GM18505 (cell line): Measurements from ENCODE around the gene NOC2L.

ENCODE experiments used
- ATAC-seq: cut with Tn5 transposase; IDR thresholded peaks from one replicate; pipeline ENCODE4 v1.9.1; 2021; ENCODE audit not compliant: unreplicated experiment
- POLR2A ChIP-seq: IDR thresholded peaks from 4 replicates; pipeline ENCODE4 v1.6.1; 2011; ENCODE audit warnings: borderline replicate concordance; ENCODE audit not compliant: insufficient read depth, insufficient read length; ENCODE audit errors: extremely low read depth

Gene NOC2L

DNA sequence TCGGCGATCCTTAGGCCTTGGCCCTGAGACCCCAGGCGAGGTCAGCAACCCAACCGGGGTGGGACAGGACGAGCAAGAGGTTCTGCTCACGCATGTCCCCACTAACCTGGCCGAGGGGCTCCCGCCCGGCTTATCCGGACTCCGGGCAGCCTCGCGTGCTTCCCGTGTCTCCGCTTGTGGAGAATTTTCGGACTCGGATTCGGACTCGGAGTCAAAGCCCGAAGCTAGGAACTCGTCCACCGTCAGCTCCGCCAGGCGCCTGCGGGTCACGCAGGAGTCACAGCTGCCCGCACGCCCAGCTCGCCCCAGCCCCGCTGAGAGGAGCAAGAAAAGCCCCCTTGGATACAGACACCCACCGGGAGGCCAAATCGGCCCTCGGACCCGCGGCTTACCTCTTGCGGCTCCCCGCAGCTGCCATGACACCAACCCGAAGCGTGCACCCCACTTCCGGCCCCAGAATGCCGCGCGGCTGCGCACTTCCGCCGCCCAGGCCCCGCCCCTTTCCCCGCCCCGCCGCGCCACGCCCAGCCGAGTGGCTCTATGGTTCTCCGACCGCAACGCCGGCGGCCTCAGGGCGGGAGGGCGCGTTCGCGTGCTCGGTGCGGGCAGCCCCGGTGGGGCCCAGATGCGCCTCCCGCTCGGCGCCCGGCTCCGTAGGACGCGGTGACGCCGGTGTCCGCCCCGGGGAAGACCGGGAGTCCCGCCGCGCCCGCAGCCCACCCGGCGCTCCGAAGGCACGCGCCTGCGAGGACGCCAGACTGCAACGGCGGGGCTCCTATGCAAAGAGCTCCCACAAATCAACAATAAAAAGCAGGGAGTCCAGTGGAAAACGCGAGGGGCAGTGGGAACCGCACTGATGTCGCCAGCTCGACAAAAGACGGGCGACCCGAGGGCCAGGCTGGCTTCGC is at the start of gene NOC2L:
Gene NOC2L (minus strand): TSS at position 434 of the 908 bp plus-strand sequence. CDS start 16 bp downstream, at position 418.
- peak; percentile 72 for ATAC-seq
- TF ChIP-seq POLR2A, result peak; percentile 79

DNA sequence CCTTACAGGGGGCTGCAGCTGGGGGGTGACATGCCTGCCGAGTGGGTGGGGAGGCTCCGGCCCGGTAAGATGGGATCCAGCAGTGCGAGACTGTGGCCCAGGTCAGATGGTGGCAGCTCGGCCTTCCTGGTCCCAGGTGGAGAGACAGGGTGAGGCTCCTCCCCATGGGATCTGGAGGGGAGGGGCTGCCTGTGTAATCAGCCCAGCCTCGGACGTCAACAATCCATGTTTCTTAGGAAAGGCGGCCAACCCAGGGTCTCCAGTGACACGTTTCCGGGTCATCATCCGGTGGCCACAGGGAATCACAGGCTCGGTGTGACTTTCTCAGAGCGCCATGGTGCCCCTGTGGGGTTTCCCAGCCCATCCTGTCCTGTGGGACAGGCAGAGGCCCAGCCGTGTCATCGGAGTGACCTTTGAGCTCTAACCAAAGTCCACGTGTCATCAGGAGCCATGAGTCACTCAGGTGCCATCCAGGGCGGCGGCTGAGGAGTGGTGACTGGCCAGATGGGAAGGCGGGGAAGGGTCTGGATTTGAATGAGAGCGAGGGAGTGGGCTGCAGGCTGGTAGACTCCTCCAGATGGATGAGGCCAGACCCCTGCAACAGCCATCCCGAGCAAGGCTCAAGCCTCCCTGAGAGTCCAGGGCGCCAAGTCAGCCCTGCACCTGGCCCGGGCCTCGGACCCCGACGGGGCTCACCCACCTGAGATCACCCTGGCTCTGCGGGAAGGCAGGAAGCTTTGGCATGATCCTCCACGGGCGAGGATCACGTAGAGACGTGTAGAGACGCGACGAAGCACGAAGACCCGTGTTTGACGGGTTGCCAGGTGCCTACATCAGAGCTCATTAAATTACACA is 47.5 kb upstream of the NOC2L start:
- no peak for ATAC-seq
- no peak for TF ChIP-seq POLR2A

DNA sequence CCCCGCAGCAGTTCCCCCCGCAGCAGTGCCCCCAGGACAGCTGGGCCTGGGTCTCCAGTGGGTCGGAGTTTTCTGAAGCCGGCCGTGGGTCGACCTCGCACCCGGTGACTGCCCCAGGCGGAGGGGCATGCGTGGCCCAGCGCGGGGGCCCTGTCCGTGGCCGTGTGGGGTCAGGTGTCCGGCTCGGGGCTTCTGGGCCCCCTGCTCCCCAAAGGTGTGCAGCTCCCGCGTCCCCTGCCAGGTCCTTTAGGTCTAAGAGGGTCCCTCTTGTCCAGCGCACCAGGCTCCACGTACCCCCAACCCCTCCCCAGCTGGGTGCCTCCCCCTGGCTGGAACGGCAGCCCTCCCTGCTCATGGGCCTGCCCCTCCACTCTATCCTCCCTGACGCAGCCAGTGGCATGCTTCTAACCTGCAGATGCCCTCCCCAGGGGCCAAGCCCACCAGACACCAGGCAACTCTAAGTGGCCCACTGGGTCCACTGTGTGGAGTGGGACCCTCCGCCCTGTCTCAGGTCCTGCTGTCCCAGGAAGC is 46.8 kb upstream of the NOC2L start:
- no peak for ATAC-seq
- no peak for TF ChIP-seq POLR2A

GRCh38 chr1:1004780-1005697 is 46.0 kb upstream of the NOC2L start:
- ATAC-seq, result no peak

DNA sequence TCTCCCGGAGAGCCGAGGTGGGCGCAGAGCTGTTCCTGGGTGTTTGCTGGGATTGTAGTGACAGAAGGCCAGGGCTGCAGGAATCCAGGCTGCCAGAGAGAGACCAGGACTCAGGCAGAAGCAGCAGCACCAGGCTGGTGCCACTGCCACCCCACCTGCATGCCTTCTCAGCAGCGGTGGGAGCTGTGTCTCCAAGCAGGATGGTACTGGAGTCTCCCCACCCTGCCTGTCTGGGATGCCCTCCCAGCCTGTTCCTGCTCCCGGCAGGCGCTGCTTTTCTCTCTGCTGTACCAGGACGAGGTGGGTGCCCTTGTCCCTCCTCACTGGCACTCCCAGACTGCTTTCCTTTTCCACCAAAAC is 45.3 kb upstream of the NOC2L start:
- TF ChIP-seq POLR2A, result no peak
- ATAC-seq, result no peak

More at GRCh38 chr1:1004780-1005697, 46.0 kb upstream of the NOC2L start:
- no peak for TF ChIP-seq POLR2A

GRCh38 chr1:1003618-1004419 is 44.8 kb upstream of the NOC2L start:
- ATAC-seq, result no peak
- TF ChIP-seq POLR2A, result no peak

DNA sequence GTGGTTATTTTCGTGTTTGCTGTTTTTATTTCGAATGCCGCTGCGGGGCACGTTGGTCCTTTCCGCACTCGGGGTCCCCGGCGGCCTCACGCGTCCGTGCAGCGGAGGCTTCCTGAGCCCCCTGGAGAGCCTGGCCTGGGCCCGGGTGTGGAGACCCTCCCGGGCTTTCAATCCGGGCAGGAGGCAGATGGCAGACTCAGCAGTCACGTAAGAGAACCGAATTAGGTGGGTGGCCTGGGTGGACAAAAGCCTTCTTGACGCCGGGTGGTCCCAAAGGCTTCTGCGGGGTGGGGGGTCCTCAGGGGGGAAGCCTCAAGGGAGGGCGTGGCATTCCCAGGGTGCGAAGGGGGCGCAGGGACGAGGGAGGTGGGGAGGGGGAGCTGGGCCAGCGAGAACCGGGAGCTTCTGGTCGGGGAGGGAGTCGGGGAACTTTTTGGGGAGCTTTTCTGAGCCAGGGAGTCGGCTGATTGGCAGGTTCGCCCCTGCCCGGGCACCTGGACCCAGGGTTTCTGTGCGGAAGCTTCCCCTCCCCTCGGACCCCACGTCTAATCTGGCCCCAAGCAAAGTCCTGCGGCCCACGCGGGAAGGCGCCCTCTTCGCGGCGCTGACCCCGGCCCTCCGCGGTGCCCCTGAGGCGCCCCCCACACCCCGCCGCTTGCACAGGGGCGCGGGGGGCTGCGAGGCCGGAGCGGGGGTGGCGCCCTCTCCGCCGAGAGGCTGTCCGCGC is 42.2 kb upstream of the NOC2L start:
- TF ChIP-seq POLR2A, result no peak

GRCh38 chr1:1000357-1001056 is 41.5 kb upstream of the NOC2L start:
- no peak for ATAC-seq
- TF ChIP-seq POLR2A, result no peak

More for the DNA sequence above, 42.2 kb upstream of the NOC2L start:
- ATAC-seq, result no peak

DNA sequence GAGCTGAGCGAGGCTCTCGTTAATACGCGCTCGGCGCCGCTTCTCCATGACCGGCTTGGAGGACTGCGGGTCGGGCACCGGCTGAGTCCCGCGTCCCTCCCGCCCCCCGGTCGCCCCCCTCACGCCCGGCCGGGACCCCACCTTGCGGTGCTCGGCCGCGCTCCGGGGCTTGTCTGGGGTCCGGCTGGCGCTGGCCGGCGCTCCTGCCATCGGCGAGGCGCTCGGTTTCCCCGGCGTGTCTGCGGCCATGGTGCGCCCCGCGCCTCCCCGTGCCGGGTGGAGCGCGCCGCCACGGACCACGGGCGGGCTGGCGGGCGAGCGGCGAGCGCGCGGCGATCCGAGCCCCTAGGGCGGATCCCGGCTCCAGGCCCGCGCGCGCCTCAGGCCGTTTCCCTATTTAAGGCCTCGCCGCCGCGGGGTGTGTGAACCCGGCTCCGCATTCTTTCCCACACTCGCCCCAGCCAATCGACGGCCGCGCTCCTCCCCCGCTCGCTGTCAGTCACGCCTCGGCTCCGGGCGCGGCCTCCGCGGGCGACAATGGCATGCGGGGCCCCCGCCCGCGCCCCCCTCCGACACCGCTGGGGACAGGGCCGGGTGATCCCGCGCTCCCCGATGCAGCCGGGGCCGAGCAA is 40.8 kb upstream of the NOC2L start, which contains the start of gene HES4:
Gene HES4 (minus strand): TSS at position 373 of the 632 bp plus-strand sequence. CDS start 124 bp downstream, at position 249.
- no peak for ATAC-seq
- TF ChIP-seq POLR2A, result no peak
